Measurements from ENCODE around the gene UGT1A10.

UGT1A10 gene

GRCh38 chr2:233803994-233804393 lies 167.7 kb downstream of the UGT1A10 start:
- no peak for DNase-seq (ENCODE audit: low spot score)

- no peak for DNase-seq (ENCODE audit: low spot score)
Observed at GRCh38 chr2:233807215-233807865, 171.1 kb downstream of the UGT1A10 start.

- no peak for DNase-seq (ENCODE audit: low spot score)
Observed at GRCh38 chr2:233807966-233808935, 172.0 kb downstream of the UGT1A10 start.

- DNase-seq (ENCODE audit: low spot score): no peak
Observed at GRCh38 chr2:233810385-233810784, 174.1 kb downstream of the UGT1A10 start.

- no peak for DNase-seq (ENCODE audit: low spot score)
Observed at GRCh38 chr2:233811087-233811486, 174.8 kb downstream of the UGT1A10 start.

- DNase-seq (ENCODE audit: low spot score): no peak
Observed at GRCh38 chr2:233811732-233812131, 175.5 kb downstream of the UGT1A10 start.

GRCh38 chr2:233813236-233814055 lies 177.2 kb downstream of the UGT1A10 start:
- DNase-seq (ENCODE audit: low spot score): no peak

- no peak for DNase-seq (ENCODE audit: low spot score)
Observed at GRCh38 chr2:233814056-233814835, 178.0 kb downstream of the UGT1A10 start.

- no peak for DNase-seq (ENCODE audit: low spot score)
Observed at GRCh38 chr2:233815861-233816260, 179.6 kb downstream of the UGT1A10 start.

GRCh38 chr2:233816334-233816733 lies 180.1 kb downstream of the UGT1A10 start:
- DNase-seq (ENCODE audit: low spot score): no peak

GRCh38 chr2:233816771-233817170 lies 180.5 kb downstream of the UGT1A10 start:
- peak; percentile 20 for DNase-seq (ENCODE audit: low spot score)

- no peak for DNase-seq (ENCODE audit: low spot score)
Observed at GRCh38 chr2:233817361-233817911, 181.2 kb downstream of the UGT1A10 start.

- DNase-seq (ENCODE audit: low spot score): peak; percentile 29
Observed at GRCh38 chr2:233817995-233818638, 181.9 kb downstream of the UGT1A10 start.

GRCh38 chr2:233818639-233819621 lies 182.7 kb downstream of the UGT1A10 start:
- no peak for DNase-seq (ENCODE audit: low spot score)

- DNase-seq (ENCODE audit: low spot score): no peak
Observed at GRCh38 chr2:233819884-233820773, 183.9 kb downstream of the UGT1A10 start.

- no peak for DNase-seq (ENCODE audit: low spot score)
Observed at GRCh38 chr2:233820774-233821105, 184.5 kb downstream of the UGT1A10 start.

GRCh38 chr2:233821196-233821595 lies 184.9 kb downstream of the UGT1A10 start:
- DNase-seq (ENCODE audit: low spot score): no peak

- no peak for DNase-seq (ENCODE audit: low spot score)
Observed at GRCh38 chr2:233821709-233822100, 185.5 kb downstream of the UGT1A10 start.
